ENCODE data around the gene OR2H1.

The OR2H1 gene

DNA sequence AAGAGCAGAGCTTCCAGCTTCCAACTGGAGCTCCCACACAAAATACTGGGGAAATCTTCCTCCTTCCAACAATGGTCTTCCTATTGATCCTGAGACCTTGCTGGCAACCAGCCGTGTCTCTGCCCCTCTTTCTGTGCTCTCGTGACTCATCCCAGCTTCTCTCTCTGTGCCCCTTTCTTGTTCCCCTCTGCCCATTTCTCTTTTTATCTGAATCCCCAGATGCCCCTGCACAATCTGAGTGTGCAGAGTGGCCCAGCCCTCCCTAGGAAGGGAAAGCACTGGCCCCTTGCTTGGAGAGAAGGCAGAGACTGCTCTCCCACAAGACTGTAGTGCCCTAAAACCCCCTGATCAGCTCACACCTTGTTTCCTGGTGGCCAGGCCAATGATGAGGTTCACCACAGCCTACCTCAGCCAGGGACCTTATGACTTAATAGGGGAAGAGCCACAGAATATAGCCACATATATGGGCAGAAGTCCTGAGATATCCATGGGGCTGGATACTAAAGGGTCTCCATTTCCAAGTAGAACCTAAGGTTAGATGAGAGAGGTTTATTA lies 53.9 kb downstream of the OR2H1 start:
- no peak for DNase-seq (ENCODE audit: low read depth)

Measured in stimulated activated CD8-positive, alpha-beta memory T cell treated with anti-CD3 and anti-CD28 coated beads, Interleukin-15, amount 100 ng/mL, for 24 hours (primary cell).